Spleen (tissue), 11 donors: Measurements from ENCODE around the gene RAD51B. TPM values are rescaled to one million over a fixed set of nuclear protein-coding genes. Genes with fewer than 3 reads are reported as not detected.

Source experiments
- DNase-seq: peaks from one replicate; pipeline ENCODE4 v3.0.0-alpha.2; 2020
- H3K27ac ChIP-seq, 8 donors: fragments of 200-600 bp; sonication (generic) in 7 of 8; 1 replicate in 4 of 8; 2 replicates in 4 of 8; pipeline versions ENCODE4 v1.5.0 to v1.8.0; 2016 to 2021; ENCODE audit warnings: inconsistent platforms in 4 of 8, mild to moderate bottlenecking in 4 of 8, moderate library complexity in 1 of 8
- H3K27me3 ChIP-seq, 7 donors: fragments of 200-600 bp; sonication (generic) in 6 of 7; replicated peaks in 1 of 7; 1 replicate in 4 of 7; 2 replicates in 3 of 7; pipeline versions ENCODE4 v1.5.0 to v1.8.0; 2016 to 2021; ENCODE audit warnings: inconsistent platforms in 3 of 7, mild to moderate bottlenecking in 1 of 7
- H3K36me3 ChIP-seq, 6 donors: fragments of 200-600 bp; sonication (generic) in 5 of 6; 1 replicate in 4 of 6; 2 replicates in 2 of 6; pipeline versions ENCODE4 v1.5.0 to v1.8.0; 2016 to 2021; ENCODE audit warnings: inconsistent platforms in 2 of 6
- H3K4me1 ChIP-seq, 6 donors: fragments of 200-600 bp; sonication (generic) in 5 of 6; 1 replicate in 3 of 6; 2 replicates in 3 of 6; pipeline versions ENCODE4 v1.5.0 to v1.8.0; 2016 to 2021; ENCODE audit warnings: inconsistent platforms in 3 of 6
- H3K4me3 ChIP-seq, 8 donors: fragments of 200-600 bp; sonication (generic) in 7 of 8; 1 replicate in 4 of 8; 2 replicates in 4 of 8; pipeline versions ENCODE4 v1.5.0 to v1.8.0; 2016 to 2021; ENCODE audit warnings: inconsistent platforms in 4 of 8, mild to moderate bottlenecking in 4 of 8, moderate library complexity in 2 of 8
- H3K9me3 ChIP-seq, 8 donors: fragments of 200-600 bp; sonication (generic) in 7 of 8; 1 replicate in 4 of 8; 2 replicates in 4 of 8; pipeline versions ENCODE4 v1.5.0 to v1.8.0; 2016 to 2021; ENCODE audit warnings: inconsistent platforms in 4 of 8
- POLR2A ChIP-seq, 3 donors: fragments of 450-650 bp; IDR thresholded peaks; one replicate each; pipeline ENCODE4 v1.5.1; 2017; ENCODE audit warnings: antibody characterized with exemption in 3 of 3, mild to moderate bottlenecking in 1 of 3
- POLR2AphosphoS5 ChIP-seq, 3 donors: sonication (generic); formaldehyde crosslinking; IDR thresholded peaks; one replicate each; pipeline ENCODE4 v1.5.1; 2017; ENCODE audit warnings: antibody characterized with exemption in 3 of 3
- WGBS, 5 donors: extraction: QIAGEN DNeasy Blood & Tissue Kit in 3 of 5; methylation state at CpG; one replicate each; pipeline versions ENCODE4 v1.1.5 to v1.1.7; 2013 to 2018; 5-methylcytosine and 5-hydroxymethylcytosine counted together
- intact Hi-C: fragments of 100-400 bp; cut with DNase I; formaldehyde crosslinking; loops from one replicate; pipeline ENCODE4 v1.15.0; 2023; ENCODE audit warnings: low total_unique reads
- polyA plus RNA-seq, 3 donors: library from polyadenylated mRNA; stranded (reverse); fragments of 200-250 nt; gene quantifications; one replicate each; pipeline ENCODE4 v1.2.1, GENCODE V29; 2013
- total RNA-seq, 7 donors: library from RNA; depleted of rRNA in 3 of 7; stranded (reverse); fragments of >200 nt in 3 of 7; fragmentation: NEBNext Ultra II Directional in 4 of 7; extraction: Animal tissue kit (Norgen Biotek cat#: 25700) in 4 of 7; gene quantifications; one replicate each; pipeline versions ENCODE4 v1.1.0 to v1.2.1, GENCODE V29; 2016 to 2021
- TF ChIP-seq, protein P1 (sequence below), 11 experiments: fragments of 200-600 bp in 7 of 11; fragments of 450-650 bp in 4 of 11; sonication (generic) in 4 of 11; IDR thresholded peaks in 8 of 11; conservative IDR thresholded peaks in 3 of 11; 1 replicate in 7 of 11; 2 replicates in 4 of 11; pipeline versions ENCODE4 v1.4.0 to v1.8.0; 2016 to 2021; ENCODE audit warnings: antibody characterized with exemption in 11 of 11, inconsistent platforms in 4 of 11, mild to moderate bottlenecking in 1 of 11
- donor health status: healthy with polysubstance abuse.
- donor health status: DM: no; HTN: no; CAD: no; lungs with moderate emphysema.
- donor health status: DM: no; HTN: no; CAD: no.
- donor health status: Bipolar disorder and iron deficiency.
- donor health status: healthy.
- donor health status: DM: no; HTN: no; CAD: no.
- donor health status: DM: yes; HTN: yes; CAD: no.

The RAD51B gene
- total and polyA plus RNA-seq, 10 donors = 4.2 to 43.7 (median 29.8) TPM

DNA sequence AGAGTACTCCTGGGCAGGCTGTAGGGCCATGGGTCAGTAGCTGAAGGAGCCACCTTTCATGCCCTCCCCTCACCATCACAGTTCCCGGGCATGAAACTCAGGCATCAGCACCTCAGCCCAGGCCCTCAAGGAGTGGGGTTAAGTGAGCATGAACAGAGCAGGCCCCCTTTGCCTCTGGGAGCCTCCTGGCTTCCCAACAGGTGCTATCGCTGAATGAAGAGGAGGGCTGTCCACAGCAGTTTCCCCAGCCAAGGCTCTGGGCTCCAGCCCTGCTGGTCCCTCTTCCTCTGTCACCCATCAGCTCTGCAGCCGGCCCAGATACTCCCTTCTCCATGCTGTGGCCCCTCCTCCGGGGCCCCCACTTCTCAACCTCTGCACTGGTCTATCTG, 789.0 kb downstream of the RAD51B start:
- no peaks in the 10 kb centered on the region for H3K36me3 ChIP-seq
- intact Hi-C loops = no loop called here
- DNase-seq = no peak
- H3K4me1 ChIP-seq = peaks cover 0 to 46% (median 30%) of the 10 kb centered on the region in 6 donors
- WGBS, 5 donors = 86 to 97% (median 88%) methylated on average over 3 to 4 of the region's 4 CpGs
- no peaks in the 10 kb centered on the region for H3K27me3 ChIP-seq
- peak overlapping the region in 6 of 8 donors; percentile 3 to 76 (median 70) for H3K27ac ChIP-seq
- no peak overlapping the region for H3K4me3 ChIP-seq
- TF ChIP-seq POLR2A (IDR thresholded peaks at IDR 0.05) (no peak), POLR2AphosphoS5 (IDR thresholded peaks at IDR 0.05) (no peak)
- TF ChIP-seq, protein P1, sequence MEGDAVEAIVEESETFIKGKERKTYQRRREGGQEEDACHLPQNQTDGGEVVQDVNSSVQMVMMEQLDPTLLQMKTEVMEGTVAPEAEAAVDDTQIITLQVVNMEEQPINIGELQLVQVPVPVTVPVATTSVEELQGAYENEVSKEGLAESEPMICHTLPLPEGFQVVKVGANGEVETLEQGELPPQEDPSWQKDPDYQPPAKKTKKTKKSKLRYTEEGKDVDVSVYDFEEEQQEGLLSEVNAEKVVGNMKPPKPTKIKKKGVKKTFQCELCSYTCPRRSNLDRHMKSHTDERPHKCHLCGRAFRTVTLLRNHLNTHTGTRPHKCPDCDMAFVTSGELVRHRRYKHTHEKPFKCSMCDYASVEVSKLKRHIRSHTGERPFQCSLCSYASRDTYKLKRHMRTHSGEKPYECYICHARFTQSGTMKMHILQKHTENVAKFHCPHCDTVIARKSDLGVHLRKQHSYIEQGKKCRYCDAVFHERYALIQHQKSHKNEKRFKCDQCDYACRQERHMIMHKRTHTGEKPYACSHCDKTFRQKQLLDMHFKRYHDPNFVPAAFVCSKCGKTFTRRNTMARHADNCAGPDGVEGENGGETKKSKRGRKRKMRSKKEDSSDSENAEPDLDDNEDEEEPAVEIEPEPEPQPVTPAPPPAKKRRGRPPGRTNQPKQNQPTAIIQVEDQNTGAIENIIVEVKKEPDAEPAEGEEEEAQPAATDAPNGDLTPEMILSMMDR (IDR thresholded peaks at IDR 0.05 in 8 of 11, conservative IDR thresholded peaks at IDR 0.05 in 3 of 11) = no peak
- H3K9me3 ChIP-seq = peaks cover 0 to 22% (median 19%) of the 10 kb centered on the region in 8 donors

DNA sequence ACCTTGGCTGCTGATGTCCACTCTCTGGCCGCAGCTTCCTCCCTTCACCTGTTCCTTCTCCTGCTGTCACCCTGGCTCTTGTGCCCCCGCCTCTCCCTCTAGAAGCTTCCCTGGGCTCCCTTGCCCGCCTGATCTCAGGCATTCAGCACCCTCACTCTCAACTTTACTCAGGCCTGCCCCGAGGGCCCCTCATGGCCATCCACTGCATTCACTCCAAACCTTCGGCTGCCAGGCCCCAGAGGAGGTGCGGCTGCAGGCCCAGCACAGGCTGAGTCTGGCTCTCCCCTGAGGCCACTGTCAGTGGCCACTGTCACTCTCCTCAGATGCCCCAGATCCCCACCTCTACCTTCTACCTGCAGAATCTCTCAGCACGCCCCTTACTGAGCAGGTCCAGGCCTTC, 789.4 kb downstream of the RAD51B start:
- Histone ChIP-seq H3K27me3 (no peaks in the 10 kb centered on the region), H3K36me3 (no peaks in the 10 kb centered on the region), H3K4me3 (no peak overlapping the region), H3K9me3 (peaks cover 0 to 26% (median 23%) of the 10 kb centered on the region in 8 donors), H3K27ac (peak overlapping the region in 3 of 8 donors; percentile 3 to 73 (median 72)), H3K4me1 (peaks cover 0 to 46% (median 30%) of the 10 kb centered on the region in 6 donors)
- intact Hi-C loops = no loop called here
- no peak for DNase-seq
- no peak for TF ChIP-seq POLR2AphosphoS5 (IDR thresholded peaks at IDR 0.05)
- TF ChIP-seq POLR2A (IDR thresholded peaks at IDR 0.05) = no peak
- TF ChIP-seq, protein P1 (IDR thresholded peaks at IDR 0.05 in 8 of 11, conservative IDR thresholded peaks at IDR 0.05 in 3 of 11) = no peak
- 93 to 97% (median 95%) methylated on average over 7 of the region's 7 CpGs for WGBS, 5 donors

DNA sequence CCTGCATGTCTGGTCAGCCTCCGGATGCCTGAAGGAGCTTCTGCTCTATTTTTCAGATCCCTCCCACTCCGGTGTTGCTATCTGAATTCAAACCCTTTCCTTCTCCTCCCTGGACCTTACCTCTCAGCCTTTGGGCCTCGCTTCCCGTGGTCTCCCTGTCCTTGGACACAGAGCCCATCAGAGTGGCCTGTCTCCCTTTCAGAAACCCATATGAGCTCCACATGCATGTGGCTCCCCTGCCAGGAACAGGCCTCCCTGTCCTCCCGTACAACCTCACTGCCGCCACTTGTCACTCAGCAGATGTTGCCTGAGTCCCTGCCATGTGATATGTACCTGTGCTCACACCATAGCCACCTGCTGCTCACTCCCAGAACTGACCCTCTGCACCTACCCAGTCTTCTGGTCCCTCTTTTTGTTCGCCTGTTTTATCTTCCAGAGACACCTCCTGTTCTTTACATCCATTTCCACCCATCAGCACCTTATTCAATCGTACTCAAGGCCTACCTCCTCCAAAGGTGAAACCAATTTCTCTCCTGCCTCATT, 790.7 kb downstream of the RAD51B start:
- peaks cover 0 to 30% (median 27%) of the 10 kb centered on the region in 8 donors for H3K9me3 ChIP-seq
- intact Hi-C loops = no loop called here
- peaks cover 0 to 46% (median 30%) of the 10 kb centered on the region in 6 donors for H3K4me1 ChIP-seq
- TF ChIP-seq POLR2AphosphoS5 (IDR thresholded peaks at IDR 0.05) (no peak), POLR2A (IDR thresholded peaks at IDR 0.05) (no peak)
- TF ChIP-seq, protein P1 (IDR thresholded peaks at IDR 0.05 in 8 of 11, conservative IDR thresholded peaks at IDR 0.05 in 3 of 11) = no peak
- no peak overlapping the region for H3K4me3 ChIP-seq
- no peaks in the 10 kb centered on the region for H3K36me3 ChIP-seq
- WGBS, 5 donors = 77 to 96% (median 93%) methylated on average over 8 of the region's 8 CpGs
- peak overlapping the region in 3 of 8 donors; percentile 5 to 72 (median 17) for H3K27ac ChIP-seq
- no peaks in the 10 kb centered on the region for H3K27me3 ChIP-seq
- DNase-seq = no peak

DNA sequence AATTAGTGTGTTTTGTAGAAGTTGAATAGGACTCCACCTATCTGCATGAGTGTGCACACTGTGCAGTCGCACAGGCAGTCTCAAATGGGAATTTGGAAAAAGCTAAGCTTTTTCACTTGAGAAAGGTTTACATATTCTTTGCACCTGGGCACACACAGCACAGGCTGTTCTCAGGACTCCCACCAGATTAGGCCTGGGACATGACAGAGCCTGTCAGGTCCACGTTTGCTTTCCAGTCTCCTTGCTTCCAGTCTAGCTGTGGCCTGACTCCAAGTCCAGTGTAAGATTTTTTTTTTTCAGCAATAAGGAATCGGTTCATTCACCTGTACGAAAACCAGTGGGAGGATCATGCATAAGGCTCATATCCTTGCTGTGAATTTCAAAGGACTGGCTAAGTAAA, 792.0 kb downstream of the RAD51B start:
- Histone ChIP-seq H3K27ac (peak overlapping the region in 5 of 8 donors; percentile 31 to 61 (median 52)), H3K9me3 (peaks cover 3 to 41% (median 36%) of the 10 kb centered on the region in 8 donors), H3K4me3 (no peak overlapping the region), H3K36me3 (no peaks in the 10 kb centered on the region), H3K4me1 (peaks cover 0 to 44% (median 28%) of the 10 kb centered on the region in 6 donors), H3K27me3 (no peaks in the 10 kb centered on the region)
- DNase-seq = no peak
- TF ChIP-seq POLR2A (IDR thresholded peaks at IDR 0.05) (no peak), POLR2AphosphoS5 (IDR thresholded peaks at IDR 0.05) (no peak)
- TF ChIP-seq, protein P1 (IDR thresholded peaks at IDR 0.05 in 8 of 11, conservative IDR thresholded peaks at IDR 0.05 in 3 of 11) = no peak
- WGBS, 5 donors = 71 to 92% (median 84%) methylated on average over 4 of the region's 4 CpGs
- intact Hi-C loops = no loop called here
